Caco-2 (cell line): ENCODE measurements around the gene CRTC2. TPM values are rescaled to one million over a fixed set of nuclear protein-coding genes. Genes with fewer than 3 reads are reported as not detected.

ENCODE experiments used
- BruUV-seq: library from RNA; stranded (reverse); fragments of 400-500 nt; replicated peaks from 2 replicates; lab custom pipeline; 2021; lab: Mats Ljungman, UMichigan
- CTCF ChIA-PET: fragments of 300-600 bp; sonication (Branson Sonifier 250); formaldehyde crosslinking; loops from one replicate; lab custom pipeline; 2022; ENCODE audit warnings: antibody characterized with exemption; lab: Charles Lee
- POLR2A ChIA-PET: fragments of 300-600 bp; sonication (Branson Sonifier 250); formaldehyde crosslinking; loops from one replicate; lab custom pipeline; 2022; ENCODE audit warnings: antibody characterized with exemption; lab: Charles Lee
- DNase-seq, 2 experiments: peaks; one replicate each; pipeline versions ENCODE4 v3.0.0 to v3.0.0-alpha.2; 2020 to 2022
- H3K27me3 ChIP-seq: replicated peaks from 2 replicates; pipeline ENCODE4 v1.6.0; 2011; ENCODE audit warnings: low read length; ENCODE audit not compliant: control insufficient read depth, insufficient read depth
- H3K36me3 ChIP-seq: 2 replicates; pipeline ENCODE4 v1.5.1; 2011; ENCODE audit warnings: low read length; ENCODE audit not compliant: control insufficient read depth, insufficient read depth
- H3K4me1 ChIP-seq: fragments of 250-450 bp; sonication (Bioruptor Pico); 2 replicates; pipeline ENCODE4 v1.5.1; 2020; ENCODE audit warnings: mild to moderate bottlenecking
- H3K4me3 ChIP-seq: 2 replicates; pipeline ENCODE4 v1.5.1; 2011; ENCODE audit warnings: low read depth, mild to moderate bottlenecking, control low read depth, low read length
- H3K9me3 ChIP-seq: fragments of 250-450 bp; sonication (Bioruptor Pico); 2 replicates; pipeline ENCODE4 v1.5.1; 2020; ENCODE audit warnings: mild to moderate bottlenecking, moderate library complexity
- H3K27ac Mint-ChIP-seq: one replicate; pipeline ENCODE4 v1.8.0; 2022; ENCODE audit warnings: mixed read lengths; ENCODE audit not compliant: unreplicated experiment
- H3K27me3 Mint-ChIP-seq: one replicate; pipeline ENCODE4 v1.8.0; 2022; ENCODE audit warnings: mixed read lengths; ENCODE audit not compliant: insufficient read depth, unreplicated experiment
- H3K36me3 Mint-ChIP-seq: one replicate; pipeline ENCODE4 v1.8.0; 2022; ENCODE audit warnings: mild to moderate bottlenecking, mixed read lengths; ENCODE audit not compliant: insufficient read depth, unreplicated experiment
- H3K4me1 Mint-ChIP-seq: one replicate; pipeline ENCODE4 v1.8.0; 2022; ENCODE audit warnings: low read depth, mixed read lengths; ENCODE audit not compliant: unreplicated experiment
- H3K4me3 Mint-ChIP-seq: one replicate; pipeline ENCODE4 v1.8.0; 2022; ENCODE audit warnings: mild to moderate bottlenecking, moderate library complexity, mixed read lengths; ENCODE audit not compliant: unreplicated experiment
- H3K9me3 Mint-ChIP-seq: one replicate; pipeline ENCODE4 v1.8.0; 2022; ENCODE audit warnings: mixed read lengths; ENCODE audit not compliant: unreplicated experiment
- intact Hi-C: fragments of 100-400 bp; cut with micrococcal nuclease; formaldehyde crosslinking; loops from one replicate; pipeline ENCODE4 v1.10.0; 2022; ENCODE audit not compliant: unreplicated experiment
- total RNA-seq: library from RNA; stranded (reverse); gene quantifications from 2 replicates; pipeline ENCODE4 v1.2.3, GENCODE V29; 2022
- TF ChIP-seq, protein P1 (sequence below), 2 experiments: fragments of 200-600 bp in 1 of 2; IDR thresholded peaks; 1 replicate in 1 of 2; 2 replicates in 1 of 2; pipeline versions ENCODE4 v1.5.1 to v1.8.0; 2011 to 2022; ENCODE audit warnings: antibody characterized with exemption in 1 of 2, control low read depth in 1 of 2, inconsistent platforms in 1 of 2, low read depth in 1 of 2, low read length in 1 of 2, mild to moderate bottlenecking in 1 of 2, moderate library complexity in 1 of 2; ENCODE audit not compliant: insufficient read depth in 1 of 2, severe bottlenecking in 1 of 2, unreplicated experiment in 1 of 2

The CRTC2 gene
- total RNA-seq, 1 experiment from 2014 or later = 24.4 TPM

DNA sequence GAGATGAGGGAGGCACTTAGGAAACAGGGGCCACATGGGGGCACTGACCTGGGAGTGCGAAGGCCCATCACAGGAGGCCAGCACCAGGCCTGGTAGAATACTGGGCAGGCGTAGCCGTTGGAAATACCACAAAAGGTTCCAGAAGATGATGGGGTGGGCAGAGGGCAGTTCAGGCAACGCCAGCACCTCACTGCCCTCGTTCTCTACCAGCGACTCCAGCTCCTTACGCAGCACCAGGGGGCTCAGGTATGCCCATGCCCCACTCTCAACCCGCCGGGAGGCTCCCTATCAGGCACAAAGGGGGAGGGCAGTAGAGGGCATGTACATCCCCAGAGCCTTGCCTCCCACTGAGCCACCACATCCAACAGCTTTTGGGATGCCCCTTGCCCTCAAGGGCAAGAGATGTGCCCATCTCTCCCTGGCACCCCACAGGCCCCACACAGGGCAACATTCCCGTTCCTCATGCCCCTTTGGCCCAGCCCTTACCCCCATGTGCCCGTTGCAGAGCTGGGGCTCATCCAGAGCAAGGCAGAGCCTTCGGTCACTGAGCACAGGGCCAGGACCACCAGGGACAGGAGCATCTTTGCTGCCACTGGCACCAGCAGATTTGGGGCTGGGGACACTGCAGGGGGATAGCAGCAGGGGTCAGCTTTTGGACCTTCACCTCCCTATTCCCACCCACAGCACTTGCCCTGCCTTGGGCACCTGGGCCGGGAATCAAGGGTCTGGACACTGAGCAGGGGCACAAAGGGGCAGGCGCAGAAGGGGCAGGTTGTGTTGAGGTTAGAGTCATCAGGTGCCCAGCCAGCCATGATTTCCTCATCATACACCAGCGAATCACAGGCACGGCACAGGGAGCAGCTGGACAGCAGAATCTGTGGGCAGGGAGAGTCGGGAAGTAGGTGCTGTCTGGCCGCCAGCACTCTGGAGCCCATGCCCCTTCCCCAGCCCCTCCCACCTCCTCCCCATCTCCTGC is 26.0 kb downstream of the CRTC2 start:
- H3K4me1 ChIP-seq = no peaks in the 10 kb centered on the region
- H3K27me3 ChIP-seq = no peaks in the 10 kb centered on the region
- intact Hi-C loops = no loop called here
- no peaks in the 10 kb centered on the region for H3K27me3 Mint-ChIP-seq
- TF ChIP-seq, protein P1, sequence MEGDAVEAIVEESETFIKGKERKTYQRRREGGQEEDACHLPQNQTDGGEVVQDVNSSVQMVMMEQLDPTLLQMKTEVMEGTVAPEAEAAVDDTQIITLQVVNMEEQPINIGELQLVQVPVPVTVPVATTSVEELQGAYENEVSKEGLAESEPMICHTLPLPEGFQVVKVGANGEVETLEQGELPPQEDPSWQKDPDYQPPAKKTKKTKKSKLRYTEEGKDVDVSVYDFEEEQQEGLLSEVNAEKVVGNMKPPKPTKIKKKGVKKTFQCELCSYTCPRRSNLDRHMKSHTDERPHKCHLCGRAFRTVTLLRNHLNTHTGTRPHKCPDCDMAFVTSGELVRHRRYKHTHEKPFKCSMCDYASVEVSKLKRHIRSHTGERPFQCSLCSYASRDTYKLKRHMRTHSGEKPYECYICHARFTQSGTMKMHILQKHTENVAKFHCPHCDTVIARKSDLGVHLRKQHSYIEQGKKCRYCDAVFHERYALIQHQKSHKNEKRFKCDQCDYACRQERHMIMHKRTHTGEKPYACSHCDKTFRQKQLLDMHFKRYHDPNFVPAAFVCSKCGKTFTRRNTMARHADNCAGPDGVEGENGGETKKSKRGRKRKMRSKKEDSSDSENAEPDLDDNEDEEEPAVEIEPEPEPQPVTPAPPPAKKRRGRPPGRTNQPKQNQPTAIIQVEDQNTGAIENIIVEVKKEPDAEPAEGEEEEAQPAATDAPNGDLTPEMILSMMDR (IDR thresholded peaks at IDR 0.05; ENCODE audit: insufficient read depth in 1 of 2, low read depth in 1 of 2, low read length in 1 of 2, severe bottlenecking in 1 of 2, unreplicated experiment in 1 of 2) = no peak
- H3K27ac Mint-ChIP-seq = no peak overlapping the region
- no peak overlapping the region for H3K4me3 ChIP-seq
- DNase-seq = no peak
- peaks cover 32% of the 10 kb centered on the region for H3K36me3 Mint-ChIP-seq
- BruUV-seq = no TSS peak
- H3K36me3 ChIP-seq = peaks cover 7% of the 10 kb centered on the region
- H3K4me1 Mint-ChIP-seq = no peaks in the 10 kb centered on the region
- H3K9me3 ChIP-seq = no peaks in the 10 kb centered on the region
- CTCF ChIA-PET = no interaction called here
- POLR2A ChIA-PET = no interaction called here
- H3K9me3 Mint-ChIP-seq = no peaks in the 10 kb centered on the region
- no peak overlapping the region for H3K4me3 Mint-ChIP-seq

DNA sequence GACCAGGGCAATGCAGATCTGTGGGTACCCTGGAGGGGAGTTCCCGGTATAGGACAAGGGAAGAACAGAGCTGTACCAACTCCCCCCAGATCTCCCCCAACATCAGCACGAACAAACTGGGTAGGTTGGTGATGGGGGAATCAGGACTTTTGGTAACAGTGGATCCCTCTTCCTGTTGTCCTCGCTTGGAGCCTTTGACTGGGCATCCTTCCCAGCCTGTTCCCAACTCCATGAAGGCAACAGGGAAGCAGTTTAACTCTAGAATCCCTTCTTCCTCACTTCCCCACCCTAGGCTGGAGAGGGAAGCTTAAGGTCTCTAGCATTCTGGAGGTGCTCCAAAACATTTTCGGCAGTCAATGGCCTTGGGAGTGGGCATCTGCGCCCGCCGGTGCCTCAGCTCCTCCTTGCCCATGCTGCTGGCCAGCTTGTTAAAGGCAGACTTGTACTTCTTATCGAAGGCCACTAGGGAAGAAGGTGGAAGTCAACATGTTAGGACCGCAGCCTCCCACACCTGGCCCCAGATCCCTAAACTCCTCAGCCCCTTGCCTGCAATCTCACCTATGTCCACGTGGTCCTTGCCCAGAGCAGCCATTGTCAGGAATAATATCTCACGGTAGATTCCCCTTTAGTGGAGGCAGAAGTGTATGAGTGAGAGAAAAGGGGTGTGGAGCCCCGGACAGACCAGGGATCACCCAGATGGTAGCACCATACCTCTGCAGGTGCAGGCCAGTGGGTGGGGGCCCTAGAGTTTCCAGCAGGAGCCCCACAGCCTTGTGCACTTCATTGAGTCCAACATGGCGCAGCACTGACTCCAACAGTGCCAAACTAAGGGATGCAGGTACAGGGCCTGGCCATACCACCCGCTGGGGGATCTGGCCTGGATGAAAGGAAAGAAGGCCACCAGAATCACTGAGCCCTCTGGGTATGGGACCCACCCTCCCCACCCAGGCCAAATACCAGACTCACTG is 28.1 kb downstream of the CRTC2 start:
- intact Hi-C loops = no loop called here
- no TSS peak for BruUV-seq
- no peaks in the 10 kb centered on the region for H3K4me1 ChIP-seq
- Mint-ChIP-seq H3K36me3 (peaks cover 22% of the 10 kb centered on the region), H3K4me1 (no peaks in the 10 kb centered on the region), H3K27ac (no peak overlapping the region), H3K27me3 (no peaks in the 10 kb centered on the region), H3K9me3 (no peaks in the 10 kb centered on the region), H3K4me3 (no peak overlapping the region)
- POLR2A ChIA-PET = no interaction called here
- CTCF ChIA-PET = no interaction called here
- H3K36me3 ChIP-seq = no peaks in the 10 kb centered on the region; the same call in none of the 2 replicates
- H3K27me3 ChIP-seq = no peaks in the 10 kb centered on the region
- H3K4me3 ChIP-seq = no peak overlapping the region
- peak in 1 of 2 experiments; percentile 29 for DNase-seq
- H3K9me3 ChIP-seq = no peaks in the 10 kb centered on the region
- TF ChIP-seq, protein P1 (IDR thresholded peaks at IDR 0.05; ENCODE audit: insufficient read depth in 1 of 2, low read depth in 1 of 2, low read length in 1 of 2, severe bottlenecking in 1 of 2, unreplicated experiment in 1 of 2) = no peak

DNA sequence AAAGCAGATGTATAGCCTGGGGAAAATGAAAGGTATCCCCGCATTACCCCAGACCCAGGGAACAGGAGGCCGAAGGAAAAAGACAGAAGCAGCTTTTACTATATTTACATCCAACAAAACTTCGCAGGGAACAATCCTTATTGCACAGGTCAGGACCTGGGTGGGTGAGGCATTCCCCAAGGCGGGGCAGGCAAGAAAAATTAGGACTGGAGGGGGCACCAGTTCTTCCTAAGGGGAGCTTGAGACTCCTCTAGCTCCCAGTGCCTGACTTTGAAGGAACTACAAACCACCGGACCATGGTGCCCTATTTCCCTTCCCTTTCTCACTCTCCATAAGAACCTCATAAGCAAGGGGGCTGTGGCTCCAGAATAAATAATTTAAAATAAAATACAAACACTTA is 29.0 kb downstream of the CRTC2 start:
- Histone ChIP-seq H3K9me3 (no peaks in the 10 kb centered on the region), H3K36me3 (no peaks in the 10 kb centered on the region; the same call in none of the 2 replicates), H3K27me3 (no peaks in the 10 kb centered on the region), H3K4me1 (no peaks in the 10 kb centered on the region), H3K4me3 (no peak overlapping the region)
- intact Hi-C loops = no loop called here
- Mint-ChIP-seq H3K27ac (peak overlapping the region; percentile 10), H3K36me3 (peaks cover 14% of the 10 kb centered on the region), H3K9me3 (no peaks in the 10 kb centered on the region), H3K27me3 (no peaks in the 10 kb centered on the region), H3K4me3 (no peak overlapping the region), H3K4me1 (no peaks in the 10 kb centered on the region)
- ChIA-PET CTCF (no interaction called here), POLR2A (no interaction called here)
- TF ChIP-seq, protein P1 (IDR thresholded peaks at IDR 0.05; ENCODE audit: insufficient read depth in 1 of 2, low read depth in 1 of 2, low read length in 1 of 2, severe bottlenecking in 1 of 2, unreplicated experiment in 1 of 2) = no peak
- BruUV-seq = no TSS peak
- peak in 1 of 2 experiments; percentile 0 for DNase-seq
